T-helper 1 cell treated with Interleukin-12 subunit alpha and Interleukin-12 subunit beta and Interleukin-4 antibody, amounts not matched to agents 30 ng/mL and 1 ng/mL, for 36 hours (primary cell): ENCODE data around the gene NOL6. TPM values are rescaled to one million over a fixed set of nuclear protein-coding genes. Genes with fewer than 3 reads are reported as not detected.
"Not testable (repeated sequence)": the region's sequence is repeated elsewhere in the genome, so short reads cannot be mapped to it uniquely, and the experiment has no call there.

Experiments
- intact Hi-C: fragments of 100-400 bp; cut with micrococcal nuclease; formaldehyde crosslinking; loops from one replicate; pipeline ENCODE4 v1.15.1; 2024
- total RNA-seq: library from RNA; stranded (reverse); gene quantifications from 2 replicates; pipeline ENCODE4 v1.2.3, GENCODE V29; 2022

NOL6 gene
- total RNA-seq, 1 donor from 2014 or later, result 51.2 TPM

DNA sequence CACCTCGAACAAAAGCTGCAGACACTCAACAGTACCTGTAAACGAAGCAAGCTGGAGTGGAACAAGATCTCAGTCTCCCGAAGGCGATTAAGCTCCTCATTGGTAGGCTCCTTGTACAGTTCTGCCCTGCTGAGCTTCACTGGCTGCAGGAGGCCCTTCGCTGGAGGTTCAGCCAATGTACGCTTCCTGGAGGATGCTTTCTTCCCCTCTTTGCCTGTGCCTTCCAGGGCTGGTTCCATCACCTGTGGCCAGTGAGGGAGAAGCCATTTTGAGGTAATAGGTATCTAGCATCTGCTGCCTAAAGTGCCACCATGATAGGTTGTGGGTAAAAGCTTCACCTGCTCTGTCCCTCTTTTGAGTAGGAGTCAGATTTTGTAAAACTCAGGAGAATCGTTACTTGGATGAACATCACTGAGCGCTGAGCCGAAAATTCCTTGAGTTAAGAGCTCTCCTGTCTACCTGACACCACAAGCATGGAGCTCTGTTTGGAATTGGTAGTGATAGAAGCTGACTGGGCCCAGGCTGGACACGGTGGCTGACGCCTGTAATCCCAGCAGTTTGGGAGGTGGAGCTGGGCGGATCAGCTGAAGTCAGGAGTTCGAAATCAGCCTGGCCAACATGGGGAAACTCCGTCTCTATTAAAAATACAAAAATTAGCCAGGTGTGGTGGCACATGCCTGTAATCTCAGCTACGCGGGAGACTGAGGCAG lies 1.4 kb downstream of the NOL6 start:
- intact Hi-C loops, result loop anchor here (2.0 to 10.0 kb wide), 8 partner anchors 305 to 1195 kb away; partner anchors contain the start of genes B4GALT1, DCAF12, DNAI1 and FAM219A

DNA sequence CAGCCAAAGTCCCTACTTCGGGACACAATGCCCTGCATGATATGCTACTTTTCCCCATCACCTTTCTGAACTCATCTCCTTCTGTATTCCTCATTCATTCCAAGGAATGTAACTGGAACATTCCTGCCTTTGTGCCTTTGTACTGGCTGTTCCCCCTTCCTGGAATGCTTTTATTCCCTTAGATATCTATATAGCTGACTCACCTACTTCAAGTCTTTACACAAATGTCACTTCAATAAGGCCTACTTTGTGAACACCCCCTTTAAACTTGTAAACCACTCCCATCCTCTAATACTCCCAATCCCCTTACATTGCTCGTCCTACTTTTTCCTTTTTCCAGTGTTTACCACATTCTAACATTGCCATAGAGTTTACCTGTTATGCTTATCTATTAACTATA lies 2.4 kb downstream of the NOL6 start:
- intact Hi-C loops, result loop anchor here (5.0 to 10.0 kb wide), 6 partner anchors 304 to 1196 kb away; partner anchors contain the start of genes B4GALT1, DCAF12, DNAI1 and FAM219A

DNA sequence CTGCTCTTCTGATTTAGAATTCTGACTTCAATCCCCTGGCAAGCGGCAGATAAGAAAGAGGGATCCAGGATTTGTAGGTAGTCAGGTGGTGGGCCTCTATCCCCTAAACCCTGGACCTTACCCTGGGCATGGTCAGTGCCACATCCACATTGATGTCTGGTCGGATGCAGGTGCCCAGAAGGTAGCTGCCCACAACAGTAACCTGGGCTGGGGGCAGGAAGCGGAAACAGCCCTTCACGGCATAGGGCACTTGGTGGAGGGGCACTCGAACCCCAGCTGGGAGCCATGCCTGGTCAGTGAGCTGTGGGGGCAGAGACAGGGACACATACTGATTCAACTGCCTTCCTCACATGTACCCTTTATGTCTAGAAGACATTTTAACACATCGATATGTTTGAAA lies 3.8 kb downstream of the NOL6 start:
- intact Hi-C loops, result loop anchor here (5.0 to 10.0 kb wide), 6 partner anchors 303 to 1197 kb away; partner anchors contain the start of genes B4GALT1, DCAF12, DNAI1 and FAM219A

DNA sequence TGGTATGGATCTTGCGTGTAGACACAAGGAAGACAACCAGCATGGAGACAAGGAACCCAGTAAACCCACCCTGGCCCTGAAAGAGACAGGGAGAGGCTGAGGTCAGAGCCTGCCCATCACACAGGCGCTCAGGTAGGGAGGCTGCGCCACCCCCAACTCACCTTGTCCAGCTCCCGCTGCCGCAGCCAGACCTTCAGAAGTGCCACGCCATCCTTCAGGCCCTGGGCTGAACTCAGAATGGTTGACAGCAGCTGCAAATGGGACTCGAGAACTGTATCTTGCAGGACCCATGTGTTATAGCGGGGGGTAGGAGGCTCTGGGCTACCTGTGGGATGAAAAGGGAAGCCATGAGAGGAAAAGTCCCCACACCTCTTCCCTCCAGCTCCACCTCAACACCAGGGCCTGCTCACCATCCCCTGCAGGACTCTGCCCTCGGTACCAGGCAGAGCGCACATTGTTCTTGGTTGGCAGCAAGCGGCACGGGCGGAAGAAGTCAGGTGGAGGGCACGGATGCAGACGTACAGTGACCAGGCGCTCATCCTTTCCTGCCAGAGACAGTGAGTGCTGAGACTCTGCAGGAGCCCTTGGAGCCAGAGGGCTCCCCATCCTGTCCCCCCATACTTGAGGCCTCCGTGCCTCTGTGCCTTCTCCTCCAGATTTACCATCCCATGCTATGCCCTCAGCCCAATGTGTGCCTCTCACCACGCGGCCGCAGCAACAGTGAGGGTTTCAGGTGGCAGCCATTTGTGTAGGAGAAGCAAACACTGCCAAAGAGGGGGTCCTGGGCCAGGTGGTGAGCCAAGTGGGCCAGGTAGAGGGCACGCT lies 4.7 kb downstream of the NOL6 start:
- intact Hi-C loops, result no loop called here

DNA sequence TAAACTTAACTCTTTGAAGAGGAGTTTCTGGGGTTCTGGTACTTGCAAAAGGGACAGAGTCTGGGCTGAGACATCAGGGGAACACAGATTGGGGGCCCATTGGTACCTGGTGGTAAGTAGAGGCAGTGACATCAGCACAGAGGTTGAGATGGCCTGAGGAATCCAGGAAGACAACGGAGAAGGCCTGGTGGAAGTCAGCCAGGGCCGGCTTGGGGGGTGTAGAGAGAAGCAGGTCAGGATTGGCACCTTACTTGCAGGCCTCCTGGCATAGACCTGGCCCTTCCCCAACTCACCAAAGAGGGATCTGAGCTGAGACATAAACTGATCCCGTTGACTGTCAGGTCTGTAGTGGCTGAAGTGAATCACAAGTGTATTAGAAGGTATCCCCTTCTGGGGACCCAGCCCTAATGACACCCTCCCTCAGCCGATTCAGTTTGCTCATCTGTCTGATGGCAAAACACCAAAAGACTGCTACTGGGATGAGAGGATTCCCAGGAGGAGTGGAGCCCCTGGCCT lies 5.5 kb downstream of the NOL6 start:
- intact Hi-C loops, result no loop called here

DNA sequence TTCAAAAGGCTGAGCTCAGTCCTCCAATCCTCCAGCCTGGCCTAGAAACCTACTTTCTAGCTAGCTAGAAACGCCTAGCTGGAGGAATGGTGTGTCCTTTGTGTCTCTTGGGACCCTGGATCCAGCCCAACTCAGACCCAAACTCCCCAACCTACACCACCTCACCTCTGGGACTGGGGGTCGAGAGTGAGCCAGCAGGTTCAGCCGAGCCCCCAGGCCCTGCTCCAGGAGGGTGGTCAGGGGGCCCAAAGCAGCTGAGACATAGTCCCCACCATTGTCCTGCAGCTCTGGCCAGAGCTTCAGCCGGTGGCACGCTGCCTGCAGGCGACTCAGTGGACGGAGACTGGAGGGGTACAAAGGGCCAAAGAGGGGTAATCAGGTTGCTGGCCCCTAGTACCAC lies 6.2 kb downstream of the NOL6 start:
- intact Hi-C loops, result no loop called here

DNA sequence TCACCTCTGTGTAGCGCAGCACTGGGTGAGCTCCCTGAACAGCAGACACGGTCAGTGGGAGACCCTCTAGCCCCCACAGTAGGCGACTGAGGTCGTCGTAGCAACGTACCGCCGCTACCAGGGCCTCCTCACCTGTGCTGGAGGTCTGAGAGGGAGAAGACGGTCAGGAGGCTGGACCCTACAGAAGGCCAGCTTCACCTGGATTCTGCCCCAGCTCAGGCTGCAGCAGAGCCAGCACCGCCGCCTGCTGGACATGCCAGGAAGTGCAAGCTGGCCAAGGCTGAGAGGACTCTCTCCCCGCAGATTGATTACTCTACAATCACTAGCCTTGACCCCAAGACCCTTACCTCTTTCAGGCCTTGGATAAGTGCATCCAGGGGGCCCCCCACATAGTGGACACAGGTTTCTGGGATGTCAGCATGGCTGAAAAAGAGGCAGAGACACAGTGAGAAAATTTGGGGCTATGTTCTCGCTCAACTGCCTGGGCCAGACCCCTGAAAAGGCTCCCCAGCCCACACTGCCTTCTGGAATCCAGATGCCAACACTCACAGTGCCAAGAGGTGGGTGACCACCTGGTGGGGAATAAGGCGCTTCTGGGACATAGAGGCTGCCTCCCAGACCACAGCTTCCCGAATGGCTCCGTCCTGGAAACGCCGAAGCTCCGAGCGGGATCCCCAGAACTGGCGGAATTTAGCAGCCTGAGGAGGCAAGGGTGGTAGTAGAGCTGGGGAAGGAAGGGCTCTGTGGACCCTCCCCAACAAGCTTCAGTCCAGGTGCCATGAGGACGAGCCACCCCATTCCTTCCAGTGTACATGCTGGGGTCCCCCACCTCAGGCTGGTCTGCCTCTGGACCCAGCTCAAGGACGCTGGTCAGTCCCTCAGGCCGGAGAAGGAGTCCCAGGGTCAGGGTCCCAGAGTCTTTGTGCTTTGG lies 6.9 kb downstream of the NOL6 start:
- intact Hi-C loops, result loop anchor here (1.0 kb wide), 3 partner anchors 21 to 92 kb away; no protein-coding TSS in a partner anchor

DNA sequence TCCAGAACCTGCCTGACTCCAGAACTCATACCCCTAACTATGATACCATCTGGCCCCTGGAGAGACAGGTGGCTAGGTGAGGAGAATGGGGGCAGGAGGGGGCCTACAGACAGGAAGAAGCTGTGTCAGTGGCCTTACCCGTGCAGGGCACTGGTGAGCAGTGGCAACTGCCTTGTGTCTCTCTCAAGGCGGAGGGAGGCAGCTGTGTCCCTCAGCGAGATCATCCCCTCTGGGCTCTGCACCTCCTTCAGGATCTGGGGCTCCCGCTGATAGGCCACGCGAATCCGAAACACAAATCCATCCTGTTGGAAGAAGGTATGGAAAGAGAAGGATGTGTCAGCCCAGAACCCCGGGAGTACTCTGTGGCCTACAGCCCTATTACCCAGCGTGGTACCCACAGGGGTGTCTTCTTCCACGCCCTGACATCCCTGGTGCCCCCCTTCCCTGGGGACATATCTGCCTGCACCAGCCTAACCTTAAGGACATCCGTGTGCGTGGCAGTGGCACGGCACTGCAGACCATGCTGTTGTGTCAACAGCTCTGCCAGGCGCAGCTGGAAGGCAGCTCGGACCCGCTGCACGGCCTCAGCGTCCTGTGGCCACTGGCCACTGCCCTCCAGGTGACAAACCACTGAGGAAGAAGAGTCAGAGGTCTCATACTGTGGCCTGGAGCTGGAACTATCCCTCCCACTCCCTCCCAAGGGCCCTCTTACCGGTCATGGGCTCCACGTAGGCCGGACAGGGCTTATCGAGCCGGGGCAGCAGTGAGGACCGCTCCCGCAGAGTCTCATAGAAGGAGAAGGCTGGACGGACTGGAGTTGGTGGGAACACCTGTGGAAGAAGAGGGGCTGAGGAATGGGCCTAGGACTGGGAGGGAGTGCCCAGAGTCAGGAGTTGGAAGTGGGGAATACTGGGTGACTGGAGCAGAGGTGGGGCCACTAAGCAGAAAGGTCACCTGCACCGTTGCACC lies 7.8 kb downstream of the NOL6 start:
- intact Hi-C loops, result loop anchor here (1.0 kb wide), 3 partner anchors 20 to 91 kb away; no protein-coding TSS in a partner anchor

DNA sequence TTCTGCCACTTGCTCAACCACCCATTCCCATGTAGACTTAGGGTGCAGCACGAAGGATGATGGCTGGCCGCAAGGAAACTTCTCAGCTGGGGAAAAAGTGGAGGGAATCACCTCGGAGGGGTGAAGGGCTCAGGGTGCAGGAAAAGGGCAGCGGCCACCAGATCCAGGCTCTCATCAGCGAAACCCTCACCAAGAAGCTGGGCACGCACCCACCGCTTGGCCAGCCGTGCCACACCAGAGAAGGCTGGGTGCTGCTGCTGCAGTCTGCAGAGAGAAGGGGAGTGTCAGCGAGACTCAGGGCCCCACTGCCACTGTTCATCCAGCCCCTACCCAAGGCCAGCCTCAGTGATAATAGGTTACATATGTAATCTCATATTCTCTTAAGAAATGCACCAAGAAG lies 8.6 kb downstream of the NOL6 start:
- intact Hi-C loops, result no loop called here

DNA sequence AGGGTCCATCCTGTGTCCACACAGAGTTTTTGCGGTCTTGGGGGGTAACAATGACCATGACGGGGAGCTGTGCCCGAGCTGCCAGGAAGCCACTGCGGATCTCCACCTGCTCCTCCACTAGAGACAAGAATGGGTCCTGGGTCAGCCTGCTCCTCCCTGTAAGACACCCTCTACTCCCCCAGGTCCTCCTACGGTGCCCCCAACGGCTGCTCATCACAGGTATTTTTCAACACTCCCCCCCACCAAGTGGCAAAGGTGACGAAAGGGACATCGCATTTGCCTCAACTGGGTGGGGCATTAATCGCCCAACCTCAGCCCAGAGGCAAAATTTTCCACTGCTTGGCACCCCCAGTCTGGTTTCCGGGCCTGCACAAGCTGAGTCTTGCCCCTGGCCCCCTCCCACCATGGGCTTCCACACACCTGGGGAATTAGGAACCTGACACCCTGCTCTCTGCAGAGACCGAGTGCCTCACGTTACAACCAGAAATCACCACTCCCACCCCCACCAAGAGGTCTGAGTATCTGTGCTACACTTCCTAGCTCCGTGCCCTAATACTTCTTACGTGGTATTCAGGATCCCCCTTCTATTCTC lies 9.6 kb downstream of the NOL6 start:
- intact Hi-C loops, result no loop called here

DNA sequence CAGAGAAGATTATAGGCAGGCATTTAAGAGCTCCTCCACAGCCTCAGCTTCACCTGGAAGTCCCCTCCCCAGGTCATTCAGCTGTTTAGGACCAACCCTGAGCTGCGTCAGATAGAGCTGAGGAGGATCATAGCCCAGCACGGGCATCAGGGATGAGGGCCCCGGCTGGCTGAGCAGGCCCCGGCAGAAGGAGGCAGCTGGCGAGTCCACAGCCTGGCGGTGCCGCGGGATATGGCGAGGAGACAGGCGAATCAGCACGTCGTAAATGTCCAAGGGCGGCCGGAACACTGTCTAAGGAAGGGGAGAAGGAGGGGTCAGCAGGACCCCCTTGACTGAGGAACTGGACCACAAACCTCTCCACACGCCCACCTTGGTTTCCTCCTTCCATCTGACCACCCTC lies 10.6 kb downstream of the NOL6 start:
- intact Hi-C loops, result no loop called here

DNA sequence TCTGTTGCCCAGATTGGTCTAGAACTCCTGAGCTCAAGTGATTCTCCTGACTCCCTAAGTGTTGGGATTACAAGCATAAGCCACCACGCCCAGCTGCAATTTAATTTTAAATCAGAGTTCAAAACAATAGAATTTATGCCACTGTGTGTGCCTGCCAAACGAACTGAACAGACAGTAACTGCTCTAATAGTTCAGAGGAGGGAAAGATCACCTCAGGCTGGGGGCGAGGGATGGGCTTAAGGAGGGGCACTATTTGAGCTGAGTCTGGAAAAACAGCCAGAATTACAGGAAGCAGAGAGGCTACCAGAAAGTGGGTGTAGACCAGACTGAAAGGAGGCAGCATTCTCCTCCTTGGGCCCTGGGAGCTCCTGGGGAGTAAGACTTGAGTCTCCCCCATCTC lies 12.2 kb downstream of the NOL6 start:
- intact Hi-C loops, result no loop called here

DNA sequence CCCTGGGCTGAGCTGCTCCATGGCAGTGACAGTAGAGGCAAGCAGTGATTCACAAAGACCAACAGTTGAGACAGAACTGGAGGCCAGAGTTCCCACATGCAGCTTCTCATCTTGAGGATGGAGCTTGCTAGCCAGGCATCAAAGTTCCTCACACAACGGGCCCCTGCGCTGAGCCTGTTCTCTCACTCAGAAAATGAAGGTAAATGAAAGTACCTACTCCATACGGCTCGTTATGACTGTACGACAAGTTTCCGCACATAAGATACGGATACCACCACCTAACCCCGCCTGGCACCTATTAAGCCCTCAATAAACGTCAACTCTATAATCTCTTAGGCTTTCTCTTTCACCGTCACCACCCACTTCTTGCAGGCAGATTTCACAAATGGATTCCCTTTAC lies 12.9 kb downstream of the NOL6 start:
- intact Hi-C loops, result no loop called here

DNA sequence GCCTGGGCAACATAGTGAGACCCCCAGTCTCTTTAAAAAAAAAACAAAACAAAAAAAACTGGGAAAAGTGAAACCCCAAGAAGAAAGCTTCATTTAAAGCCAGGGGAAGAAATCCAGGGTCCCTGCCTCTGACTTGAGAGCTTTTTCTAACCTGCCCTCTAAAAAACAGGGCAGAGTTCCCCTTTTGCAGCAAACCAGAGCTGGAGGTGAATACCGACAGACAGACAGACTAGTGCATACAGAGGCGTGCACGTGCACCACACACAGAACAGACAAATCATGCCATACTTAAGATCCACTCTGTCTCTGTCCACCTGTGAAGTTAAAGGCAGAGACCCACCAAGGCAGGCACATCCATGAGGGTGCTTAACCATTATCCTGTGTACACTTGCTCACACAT lies 14.6 kb downstream of the NOL6 start:
- intact Hi-C loops, result loop anchor here (2.0 kb wide), 1 partner anchor 14 kb away; no protein-coding TSS in a partner anchor

DNA sequence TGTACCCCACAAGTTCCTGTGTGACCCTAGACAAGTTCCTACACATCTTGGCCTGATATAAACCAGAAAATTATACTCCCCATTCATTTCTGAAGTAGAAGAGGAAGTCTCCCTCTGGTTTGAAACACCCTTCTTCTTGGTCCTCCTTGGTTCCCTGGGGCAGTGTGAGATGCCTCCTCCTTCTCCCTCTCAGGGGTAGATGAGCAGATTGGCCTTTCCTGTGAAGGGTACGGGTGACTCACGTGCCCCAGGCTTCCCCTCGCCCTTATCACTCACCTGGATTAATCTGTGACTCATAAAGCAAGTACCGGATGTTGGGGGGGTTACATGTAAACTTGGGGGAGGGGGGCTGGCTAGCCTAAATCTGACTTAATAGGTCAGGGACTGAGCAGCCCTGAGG lies 15.3 kb downstream of the NOL6 start:
- intact Hi-C loops, result loop anchor here (2.0 kb wide), 1 partner anchor 14 kb away; no protein-coding TSS in a partner anchor

DNA sequence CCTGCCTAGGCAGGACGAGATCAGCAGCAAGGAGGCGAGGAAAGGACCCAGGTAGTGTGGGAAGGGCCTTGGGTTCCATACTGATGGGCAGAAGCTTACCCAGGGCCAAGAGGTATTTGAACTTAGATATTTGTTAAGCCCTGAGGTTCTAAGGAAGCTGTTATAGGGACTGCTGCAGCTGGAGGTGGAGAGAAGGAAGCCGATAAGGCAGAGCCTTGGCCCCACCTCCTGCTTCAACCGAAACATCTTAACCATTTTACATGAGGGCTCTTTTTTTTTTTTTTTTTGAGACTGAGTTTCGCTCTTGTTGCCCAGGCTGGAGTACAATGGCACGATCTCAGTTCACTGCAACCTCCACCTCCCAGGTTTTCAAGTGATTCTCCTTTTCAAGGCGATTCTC lies 17.8 kb downstream of the NOL6 start:
- intact Hi-C loops, result no loop called here

DNA sequence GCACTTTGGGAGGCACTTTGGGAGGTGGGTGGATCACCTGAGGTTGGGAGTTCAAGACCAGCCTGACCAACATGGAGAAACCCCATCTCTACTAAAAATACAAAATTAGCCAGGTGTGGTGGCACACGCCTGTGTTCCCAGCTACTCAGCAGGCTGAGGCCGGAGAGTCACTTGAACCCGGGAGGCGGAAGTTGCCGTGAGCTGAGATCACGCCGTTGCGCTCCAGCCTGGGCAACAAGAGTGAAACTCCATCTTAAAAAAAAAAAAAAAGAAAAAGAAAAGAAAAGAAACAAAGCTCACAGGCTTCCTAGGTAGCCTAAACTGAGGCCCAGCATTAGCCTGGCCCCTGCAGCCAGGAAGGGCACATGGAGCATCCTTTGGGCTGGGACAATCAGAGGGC lies 18.3 kb downstream of the NOL6 start:
- intact Hi-C loops, result not testable (repeated sequence)

DNA sequence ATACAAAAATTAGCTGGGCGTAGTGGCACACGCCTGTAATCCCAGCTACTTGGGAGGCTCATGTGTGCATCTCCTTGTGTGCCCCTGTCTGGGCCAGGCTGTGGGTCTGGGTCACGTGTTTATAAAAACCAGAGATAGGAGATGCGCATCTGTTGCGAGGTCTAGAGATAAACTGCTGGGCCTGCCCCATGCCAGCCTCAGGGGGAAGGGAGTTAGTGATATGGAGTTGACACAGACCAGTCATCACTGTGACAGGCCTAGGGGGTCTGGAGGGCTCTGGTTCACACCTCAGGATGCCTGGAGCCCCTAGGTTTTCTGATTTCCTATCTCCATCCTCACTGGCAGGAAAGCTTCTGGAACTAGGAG lies 19.1 kb downstream of the NOL6 start:
- intact Hi-C loops, result not testable (repeated sequence)

DNA sequence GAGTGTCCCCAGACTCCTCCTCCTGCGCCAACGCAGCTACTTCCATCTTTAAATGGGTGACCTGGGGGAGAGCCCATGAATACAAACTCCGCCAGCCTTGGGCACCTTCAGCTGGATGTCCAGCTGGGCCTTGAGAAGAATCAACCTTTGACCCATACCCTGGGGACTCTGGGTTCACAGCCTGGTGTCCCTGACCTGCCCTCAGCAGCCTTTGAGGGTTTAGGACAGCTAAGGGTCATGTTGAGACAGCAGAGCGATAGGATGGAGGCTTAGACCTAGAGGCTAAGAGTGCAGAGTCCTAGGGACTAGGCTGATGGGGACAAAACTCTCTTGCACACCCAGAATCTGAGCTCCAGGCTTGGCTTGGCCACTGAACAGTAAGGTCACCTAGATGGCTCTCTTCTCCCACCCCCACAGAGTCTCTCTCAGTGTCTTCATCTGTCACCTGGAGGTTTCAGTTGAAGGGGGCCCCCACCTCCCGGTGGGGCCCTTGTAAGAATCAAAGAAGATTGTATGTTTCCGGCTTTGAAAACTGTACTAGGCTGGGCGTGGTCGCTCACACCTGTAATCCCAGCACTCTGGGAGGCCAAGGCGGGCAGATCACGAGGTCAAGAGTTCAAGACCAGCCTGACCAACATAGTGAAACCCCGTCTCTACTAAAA lies 19.6 kb downstream of the NOL6 start:
- intact Hi-C loops, result loop anchor here (1.0 kb wide), 1 partner anchor 19 kb away; the partner anchor contains the start of gene NOL6
